AG09319 (cell line): ENCODE results near the gene RADIL.

Source experiments
- DNase-seq: peaks from one replicate; pipeline ENCODE4 v3.0.0-alpha.2; 2010; ENCODE audit warnings: low read depth; ENCODE audit errors: extremely low read depth
- CTCF ChIP-seq: IDR thresholded peaks from 2 replicates; pipeline ENCODE4 v1.5.1; 2011; ENCODE audit warnings: low read depth, mild to moderate bottlenecking, inconsistent platforms, low read length, moderate library complexity

Gene RADIL

GRCh38 chr7:4774658-4775249 lies 108.8 kb downstream of the RADIL start:
- TF ChIP-seq CTCF = no peak
- peak; percentile 28 for DNase-seq

- TF ChIP-seq CTCF = no peak
- no peak for DNase-seq
These were observed 109.5 kb downstream of the RADIL start for GRCh38 chr7:4774007-4774406.

GRCh38 chr7:4772306-4772705 lies 111.2 kb downstream of the RADIL start:
- no peak for DNase-seq
- no peak for TF ChIP-seq CTCF

GRCh38 chr7:4771737-4772136 lies 111.8 kb downstream of the RADIL start:
- no peak for TF ChIP-seq CTCF
- DNase-seq = no peak

- DNase-seq = no peak
- TF ChIP-seq CTCF = no peak
These were observed 112.6 kb downstream of the RADIL start for GRCh38 chr7:4770886-4771285.

- TF ChIP-seq CTCF = no peak
- DNase-seq = no peak
These were observed 113.8 kb downstream of the RADIL start for GRCh38 chr7:4769761-4770160.

- no peak for TF ChIP-seq CTCF
These were observed 114.6 kb downstream of the RADIL start for GRCh38 chr7:4768597-4769569.

More at GRCh38 chr7:4768597-4769569, 114.6 kb downstream of the RADIL start:
- DNase-seq = no peak
